Measurements from ENCODE around the gene FRAT2.
"Not testable (repeated sequence)": the region's sequence is repeated elsewhere in the genome, so short reads cannot be mapped to it uniquely, and the experiment has no call there.

The FRAT2 gene

GRCh38 chr10:97291357-97292096 is 43.0 kb downstream of the FRAT2 start:
- no peak for DNase-seq (ENCODE audit: low read depth in 2 of 2)

GRCh38 chr10:97290576-97291356 is 43.8 kb downstream of the FRAT2 start:
- not testable (repeated sequence) for DNase-seq (ENCODE audit: low read depth in 2 of 2)

GRCh38 chr10:97290076-97290475 is 44.5 kb downstream of the FRAT2 start:
- DNase-seq (ENCODE audit: low read depth in 2 of 2), result not testable (repeated sequence)

Data from stimulated activated CD4-positive, alpha-beta T cell treated with anti-CD3 and anti-CD28 coated beads, Interleukin-4, amount 100 ng/mL, for 48 hours (primary cell).